HG03280 (cell line): ENCODE data around the gene ERF.
"Not testable (repeated sequence)": the region's sequence is repeated elsewhere in the genome, so short reads cannot be mapped to it uniquely, and the experiment has no call there.

Experiments
- ATAC-seq: cut with Tn5 transposase; IDR thresholded peaks from one replicate; pipeline ENCODE4 v1.9.1; 2021; ENCODE audit warnings: mild to moderate bottlenecking, moderate library complexity; ENCODE audit not compliant: unreplicated experiment

Gene ERF

DNA sequence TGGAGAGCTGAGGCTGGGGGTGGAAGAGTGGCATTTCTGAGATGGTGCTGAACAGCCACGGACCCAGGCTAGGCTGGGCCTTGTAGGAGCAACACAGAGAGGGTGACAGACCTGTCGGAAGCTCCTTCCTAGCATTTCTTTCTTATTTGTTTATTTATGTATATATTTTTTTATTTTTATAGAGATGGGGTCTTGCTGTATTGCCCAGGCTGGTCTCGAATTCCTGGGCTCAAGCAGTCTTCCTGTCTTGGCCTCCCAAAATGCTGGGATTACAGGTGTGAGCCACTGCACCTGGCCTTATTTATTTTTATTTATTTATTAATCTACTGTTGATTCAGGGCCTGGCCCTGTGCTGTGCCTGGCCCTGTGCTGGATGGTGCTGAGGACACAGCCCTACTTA, 20.6 kb upstream of the ERF start:
- no peak for ATAC-seq

DNA sequence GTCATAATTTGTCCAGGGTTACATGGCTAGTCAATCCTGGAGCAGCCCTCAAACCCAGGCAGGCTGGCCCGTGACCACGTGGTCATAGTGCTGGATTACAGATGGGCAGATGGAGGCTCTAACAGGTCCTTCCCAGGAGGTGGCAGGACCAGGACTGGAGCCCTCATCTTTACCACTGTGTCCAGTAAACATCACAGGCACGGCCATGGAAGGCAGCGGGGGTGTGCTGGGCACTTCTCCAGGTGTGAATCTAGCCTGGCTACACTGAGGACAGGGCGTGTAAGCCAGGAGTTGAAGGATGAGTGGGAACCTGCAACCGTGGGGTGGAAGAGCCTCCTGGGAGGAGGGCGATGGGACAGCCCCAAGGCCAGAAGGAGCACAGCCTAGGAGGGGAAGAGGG, 20.2 kb upstream of the ERF start:
- no peak for ATAC-seq

DNA sequence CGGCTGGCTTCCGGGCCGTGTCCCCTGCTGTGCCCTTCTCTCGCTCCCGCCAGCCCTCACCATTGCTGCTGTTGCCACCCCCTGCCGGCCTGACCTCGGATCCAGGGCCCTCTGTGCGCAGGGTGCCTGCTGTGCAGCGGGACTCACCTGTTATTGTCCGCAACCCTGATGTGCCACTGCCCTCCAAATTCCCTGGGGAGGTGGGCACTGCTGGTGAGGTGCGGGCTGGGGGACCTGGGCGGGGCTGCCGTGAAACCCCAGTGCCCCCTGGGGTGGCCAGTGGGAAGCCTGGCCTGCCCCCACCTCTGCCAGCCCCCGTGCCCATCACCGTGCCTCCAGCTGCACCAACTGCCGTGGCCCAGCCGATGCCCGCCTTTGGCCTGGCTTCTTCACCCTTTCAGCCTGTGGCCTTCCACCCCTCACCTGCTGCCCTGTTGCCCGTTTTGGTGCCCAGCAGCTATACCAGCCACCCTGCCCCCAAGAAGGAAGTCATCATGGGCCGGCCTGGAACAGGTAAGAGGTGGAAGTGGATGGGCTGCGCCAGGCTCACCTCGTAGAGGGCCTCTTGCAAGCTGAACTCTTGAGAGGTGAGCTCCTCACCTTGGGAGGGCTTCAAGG, 19.2 kb upstream of the ERF start:
- no peak for ATAC-seq

DNA sequence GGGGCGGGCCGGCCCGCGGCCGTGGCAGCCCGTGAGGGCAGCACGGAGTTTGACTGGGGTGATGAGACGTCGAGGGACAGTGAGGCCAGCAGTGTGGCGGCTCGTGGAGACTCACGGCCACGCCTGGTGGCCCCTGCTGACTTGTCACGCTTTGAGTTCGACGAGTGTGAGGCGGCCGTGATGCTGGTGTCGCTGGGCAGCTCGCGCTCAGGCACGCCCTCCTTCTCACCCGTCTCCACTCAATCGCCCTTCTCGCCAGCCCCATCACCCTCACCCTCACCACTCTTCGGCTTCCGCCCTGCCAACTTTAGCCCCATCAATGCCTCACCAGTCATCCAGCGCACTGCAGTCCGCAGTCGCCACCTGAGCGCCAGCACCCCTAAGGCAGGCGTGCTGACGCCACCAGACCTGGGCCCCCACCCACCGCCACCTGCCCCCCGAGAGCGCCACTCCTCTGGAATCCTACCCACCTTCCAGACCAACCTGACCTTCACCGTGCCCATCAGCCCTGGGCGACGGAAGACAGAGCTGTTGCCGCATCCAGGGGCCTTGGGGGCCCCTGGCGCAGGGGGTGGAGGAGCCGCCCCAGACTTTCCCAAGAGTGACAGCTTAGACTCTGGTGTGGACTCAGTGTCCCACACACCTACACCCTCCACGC, 18.6 kb upstream of the ERF start:
- ATAC-seq: no peak

DNA sequence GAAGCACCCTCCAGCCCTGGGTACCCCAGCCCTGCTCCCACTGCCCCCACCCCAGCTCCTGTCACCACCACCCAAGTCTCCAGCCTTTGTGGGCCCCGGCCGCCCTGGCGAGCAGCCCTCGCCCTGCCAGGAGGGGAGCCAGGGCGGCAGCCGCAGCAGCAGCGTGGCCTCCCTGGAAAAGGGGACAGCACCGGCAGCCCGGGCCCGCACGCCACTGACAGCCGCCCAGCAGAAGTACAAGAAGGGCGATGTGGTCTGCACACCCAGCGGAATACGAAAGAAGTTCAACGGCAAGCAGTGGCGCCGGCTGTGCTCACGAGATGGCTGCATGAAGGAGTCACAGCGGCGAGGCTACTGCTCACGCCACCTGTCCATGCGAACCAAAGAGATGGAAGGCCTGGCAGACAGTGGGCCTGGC, 18.1 kb upstream of the ERF start:
- ATAC-seq: no peak

DNA sequence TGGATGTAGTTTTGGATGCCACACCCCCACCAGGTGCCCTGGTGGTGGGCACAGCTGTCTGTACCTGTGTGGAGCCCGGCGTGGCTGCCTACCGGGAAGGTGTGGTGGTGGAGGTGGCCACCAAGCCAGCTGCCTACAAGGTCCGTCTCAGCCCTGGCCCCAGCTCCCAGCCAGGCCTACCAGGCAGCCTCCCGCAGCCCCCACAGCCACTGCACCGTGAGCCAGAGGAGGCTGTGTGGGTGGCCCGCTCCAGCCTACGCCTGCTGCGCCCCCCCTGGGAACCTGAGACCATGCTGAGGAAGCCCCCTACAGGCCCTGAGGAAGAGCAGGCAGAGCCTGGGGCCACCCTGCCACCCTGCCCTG, 17.6 kb upstream of the ERF start:
- no peak for ATAC-seq

DNA sequence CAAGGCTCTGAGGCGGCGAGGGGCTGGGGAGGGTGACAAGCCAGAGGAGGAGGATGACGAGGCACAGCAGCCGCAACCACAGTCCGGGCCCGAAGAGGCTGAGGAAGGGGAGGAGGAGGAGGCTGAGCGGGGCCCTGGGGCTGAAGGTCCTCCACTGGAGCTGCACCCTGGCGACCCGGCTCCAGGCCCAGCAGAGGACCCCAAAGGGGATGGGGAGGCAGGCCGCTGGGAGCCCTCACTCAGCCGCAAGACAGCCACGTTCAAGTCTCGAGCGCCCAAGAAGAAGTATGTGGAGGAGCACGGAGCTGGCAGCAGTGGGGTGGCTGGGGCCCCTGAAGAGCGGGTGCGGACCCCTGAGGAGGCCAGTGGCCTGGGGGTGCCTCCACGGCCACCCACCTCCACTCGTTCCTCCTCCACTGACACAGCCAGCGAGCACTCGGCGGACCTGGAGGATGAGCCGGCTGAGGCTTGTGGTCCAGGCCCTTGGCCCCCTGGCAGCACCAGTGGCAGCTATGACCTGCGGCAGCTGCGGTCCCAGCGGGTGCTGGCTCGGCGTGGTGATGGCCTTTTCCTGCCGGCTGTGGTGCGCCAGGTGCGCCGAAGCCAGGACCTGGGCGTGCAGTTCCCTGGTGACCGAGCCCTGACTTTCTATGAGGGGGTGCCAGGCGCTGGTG, 17.1 kb upstream of the ERF start:
- ATAC-seq: no peak

DNA sequence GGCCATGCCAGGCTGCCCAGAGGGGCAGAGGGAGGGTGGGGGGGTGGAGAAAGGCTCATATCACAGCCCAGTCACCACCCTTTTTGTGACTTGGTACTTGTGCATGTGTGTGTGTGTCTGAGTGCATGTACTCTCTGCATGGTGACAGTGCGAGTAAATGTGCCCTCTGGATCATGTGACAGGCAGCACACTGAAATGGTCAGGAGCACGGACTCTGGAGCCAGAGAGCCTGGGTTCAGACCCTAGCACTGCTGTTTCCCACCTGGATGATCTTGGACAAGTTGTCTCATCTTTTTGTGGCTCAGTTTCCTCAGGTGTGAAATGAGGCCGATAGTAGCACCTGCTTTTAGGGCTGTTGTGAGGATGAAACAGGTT, 16.1 kb upstream of the ERF start:
- no peak for ATAC-seq

DNA sequence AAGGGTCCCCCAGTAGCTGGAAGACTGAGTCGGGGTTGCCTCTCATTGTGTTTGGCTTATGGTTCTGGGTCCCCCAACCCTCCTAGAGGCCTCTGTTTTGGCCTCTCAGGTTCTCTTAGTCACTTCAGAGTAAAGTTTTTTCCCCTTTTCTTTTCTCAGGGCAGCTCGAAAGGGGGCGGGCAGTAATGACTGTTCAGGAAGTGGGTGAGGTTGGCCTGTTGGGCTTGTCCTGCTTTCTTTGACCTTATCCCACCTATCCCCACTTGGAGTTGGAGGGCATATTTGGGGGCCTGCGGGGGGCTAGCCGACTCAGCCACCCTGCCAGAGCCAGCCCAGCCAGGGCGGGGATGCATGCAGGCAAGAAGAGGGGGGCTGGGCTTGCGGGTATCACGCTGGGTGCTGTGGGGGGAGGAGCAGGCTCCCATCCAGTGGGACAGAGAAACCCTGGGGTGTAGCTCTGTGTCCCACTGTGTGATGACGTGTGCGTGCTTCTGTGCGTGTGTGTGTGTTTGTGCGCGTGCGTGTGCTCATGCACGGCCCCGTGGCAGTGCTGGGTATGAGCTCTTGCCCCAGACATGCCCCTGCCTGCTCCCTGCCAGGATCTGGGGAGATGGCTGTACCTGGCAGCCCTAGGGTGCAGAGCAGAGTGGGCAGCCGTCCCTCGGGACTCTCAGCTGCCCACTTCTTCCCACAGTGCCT, 15.6 kb upstream of the ERF start:
- ATAC-seq: no peak

DNA sequence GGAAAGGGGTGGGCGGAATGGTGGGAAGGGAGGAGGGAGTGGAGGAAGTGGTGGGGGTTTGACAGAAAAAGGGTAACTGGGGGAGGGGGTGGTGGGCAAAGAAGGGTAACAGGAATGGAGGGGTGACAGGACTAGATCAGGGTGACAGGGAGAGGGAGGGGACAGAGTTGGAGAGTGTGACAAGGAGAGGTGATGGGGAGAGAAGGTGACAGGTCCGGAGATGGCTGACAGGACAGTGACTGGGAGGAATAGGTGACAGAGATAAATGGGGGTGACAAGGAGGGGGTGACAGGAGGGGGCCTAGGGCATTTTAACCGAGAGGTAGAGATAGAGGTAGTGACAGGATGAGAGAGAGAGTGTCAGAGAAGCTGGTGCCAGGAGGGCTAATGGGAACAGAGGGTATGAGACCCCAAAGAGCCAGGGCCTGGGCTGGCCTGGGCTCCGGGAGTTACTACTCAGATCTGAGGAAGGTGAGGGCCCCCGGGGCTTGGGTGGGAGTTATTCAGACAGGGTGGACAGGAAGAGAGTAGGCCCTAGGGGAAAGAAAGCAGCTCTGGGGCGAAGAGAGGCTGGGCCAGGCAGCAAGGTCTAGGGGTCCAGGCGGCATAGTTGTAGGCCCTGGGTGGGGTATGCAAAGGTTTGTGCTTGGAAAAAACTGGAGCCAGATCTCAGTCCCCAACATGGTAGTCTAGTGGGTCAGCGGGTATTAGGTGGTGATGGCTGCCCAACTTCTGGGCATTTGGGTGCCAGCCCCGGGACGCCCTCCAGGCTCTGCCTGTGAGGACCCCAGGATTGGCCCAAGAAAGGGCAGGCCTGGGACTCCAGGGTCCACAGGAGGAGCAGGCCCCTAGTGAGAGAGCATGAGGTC, 14.8 kb upstream of the ERF start:
- no peak for ATAC-seq

DNA sequence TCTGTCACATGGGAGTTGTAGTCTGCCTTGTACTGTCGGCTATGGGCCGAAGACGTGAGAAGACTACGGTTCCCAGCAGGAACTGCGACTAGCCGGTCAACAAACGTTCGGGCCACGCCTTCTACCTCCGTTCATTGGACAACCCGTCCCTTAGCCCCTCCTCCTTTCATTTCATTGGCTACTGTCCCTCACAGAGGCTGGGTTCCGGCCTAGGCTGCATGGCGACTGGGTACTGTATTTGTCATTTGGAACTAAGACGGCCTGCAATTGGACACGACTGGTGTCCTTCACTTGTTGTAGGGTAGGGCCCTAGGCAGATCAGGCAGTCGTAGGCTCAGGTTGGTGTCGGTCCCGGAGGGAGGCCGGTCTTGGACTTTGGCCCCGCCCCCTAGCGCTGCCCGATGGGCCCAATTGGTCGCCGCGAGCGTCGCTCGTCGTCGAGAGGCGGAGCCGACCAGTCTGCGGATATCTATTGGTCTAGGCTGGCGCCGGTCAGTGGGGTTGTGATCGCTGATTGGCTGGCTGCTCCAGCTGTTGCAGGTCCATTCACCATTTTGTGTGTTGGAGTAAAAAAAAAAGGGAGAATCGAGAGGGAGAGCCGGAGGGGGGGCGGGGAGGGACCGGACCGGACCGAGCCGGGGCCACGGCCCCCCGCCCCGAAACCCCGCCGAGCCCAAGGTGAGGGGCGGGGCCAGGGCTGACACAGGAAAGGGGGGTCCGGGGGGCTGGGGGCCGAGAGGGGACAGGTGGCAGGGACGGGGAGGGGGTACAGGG, 14.0 kb upstream of the ERF start, which contains the start of gene CIC:
CIC (plus strand) TSS at position 549 of the 774 bp plus-strand sequence. CDS start 2,532 bp downstream, outside the sequence.
- ATAC-seq: peak; percentile 77

DNA sequence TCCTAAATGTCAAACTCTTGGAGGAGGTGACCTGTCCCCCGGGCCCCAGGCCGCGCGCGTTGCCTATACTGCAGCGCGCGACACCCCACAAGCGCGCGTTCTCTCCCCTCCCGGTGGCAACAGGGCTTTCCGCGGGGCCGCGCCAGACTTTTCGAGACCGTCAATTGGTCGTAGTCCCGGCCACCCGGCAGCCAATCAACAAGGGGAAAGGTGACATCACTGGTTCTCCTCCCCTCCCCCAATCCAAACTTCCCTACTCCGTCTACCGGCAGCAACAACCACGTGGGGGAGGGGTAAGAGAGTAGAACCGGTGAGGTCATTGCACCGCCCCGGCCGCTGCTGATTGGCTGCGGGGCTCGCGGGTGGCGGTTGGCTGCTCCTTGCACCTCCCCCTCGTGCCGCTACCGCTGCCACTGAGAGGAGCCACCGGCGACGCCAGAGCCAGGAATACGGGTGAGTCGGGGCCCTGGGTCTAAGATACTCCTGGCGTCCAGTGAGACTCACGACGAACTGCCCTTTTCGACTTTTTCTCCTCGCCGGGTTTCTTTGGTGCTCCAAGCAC, 13.3 kb upstream of the ERF start:
- peak; percentile 51 for ATAC-seq

DNA sequence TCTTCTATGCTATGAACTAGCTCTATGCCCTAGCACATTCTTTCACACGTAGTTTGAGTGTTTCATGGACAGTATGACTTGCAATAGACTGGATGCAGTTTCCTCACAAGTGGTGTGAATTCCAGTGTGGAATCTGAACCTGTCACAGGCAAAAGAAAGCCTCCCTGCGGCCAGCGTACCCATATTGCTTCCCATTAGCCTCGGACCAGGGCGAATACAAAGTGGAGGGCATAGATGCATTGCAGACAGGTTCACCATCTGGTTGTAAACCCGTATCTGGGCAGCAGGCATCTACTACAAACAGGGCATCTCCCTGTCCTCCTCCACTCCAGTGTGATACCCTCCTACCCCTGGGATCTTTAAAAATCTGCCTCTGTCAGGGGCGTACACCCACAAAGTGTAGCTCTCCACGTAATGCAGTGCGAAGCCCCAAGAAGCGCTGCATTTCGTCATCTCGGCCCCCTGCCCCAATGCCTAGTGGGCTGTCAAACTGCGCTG, 12.8 kb upstream of the ERF start:
- no peak for ATAC-seq

DNA sequence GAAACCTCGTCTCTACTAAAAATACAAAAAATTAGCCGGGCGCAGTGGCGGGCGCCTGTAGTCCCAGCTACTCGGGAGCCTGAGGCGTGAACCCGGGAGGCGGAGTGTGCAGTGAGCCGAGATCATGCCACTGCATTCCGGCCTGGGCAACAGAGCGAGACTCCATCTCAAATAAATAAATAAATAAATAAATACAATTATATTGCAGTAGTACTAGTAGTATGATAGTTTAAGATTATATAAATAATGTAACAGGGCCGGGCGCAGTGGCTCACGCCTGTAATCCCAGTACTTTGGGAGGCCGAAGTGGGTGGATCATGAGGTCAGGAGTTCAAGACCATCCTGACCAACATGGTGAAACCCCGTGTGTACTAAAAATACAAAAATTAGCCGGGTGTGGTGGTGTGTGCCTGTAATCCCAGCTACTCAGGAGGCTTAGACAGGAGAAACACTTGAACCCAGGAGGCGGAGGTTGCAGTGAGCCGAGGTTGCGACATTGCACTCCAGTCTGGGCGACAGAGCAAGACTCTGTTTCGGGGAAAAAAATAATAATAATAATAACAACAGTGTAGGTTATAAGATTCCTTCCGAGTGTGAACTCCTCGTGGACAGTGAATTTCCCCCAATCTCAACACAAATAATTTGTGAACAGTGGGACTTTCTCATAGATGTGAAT, 12.1 kb upstream of the ERF start:
- ATAC-seq: not testable (repeated sequence)

DNA sequence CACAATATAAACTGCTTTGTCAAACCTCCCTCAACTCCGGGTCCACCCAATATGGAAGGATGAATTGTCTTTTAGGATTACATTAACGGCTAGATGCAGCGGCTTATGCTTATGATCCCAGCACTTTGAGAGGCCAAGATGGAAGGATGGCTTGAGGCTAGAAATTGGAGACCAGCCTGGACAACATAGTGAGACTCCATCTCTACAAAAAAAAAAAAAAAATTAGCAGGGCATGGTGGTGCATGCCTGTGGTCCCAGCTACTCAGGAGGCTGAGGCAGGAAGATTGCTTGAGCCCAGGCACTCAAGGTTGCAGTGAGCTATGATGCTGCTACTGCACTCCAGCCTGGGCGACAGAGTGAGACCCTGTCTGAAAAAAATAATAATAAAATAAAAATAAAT, 11.2 kb upstream of the ERF start:
- not testable (repeated sequence) for ATAC-seq

DNA sequence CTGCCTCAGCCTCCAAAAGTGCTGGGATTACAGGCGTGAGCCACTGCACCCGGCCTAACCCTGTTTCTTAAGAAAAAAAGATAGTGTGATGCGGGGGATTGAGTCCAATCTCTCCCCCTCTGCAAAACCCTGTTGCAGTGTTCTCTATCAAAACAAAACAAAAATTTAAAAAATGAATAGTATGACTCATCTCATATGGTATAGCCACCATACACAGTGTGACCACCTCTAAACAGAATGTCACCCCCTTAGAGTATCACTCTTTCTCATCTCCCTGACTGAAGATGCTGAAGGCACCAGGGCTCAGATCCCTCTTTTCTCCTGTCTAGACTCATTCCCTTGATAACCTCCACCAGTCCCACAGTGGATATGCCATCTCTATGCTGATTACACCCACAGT, 6.8 kb upstream of the ERF start:
- no peak for ATAC-seq

DNA sequence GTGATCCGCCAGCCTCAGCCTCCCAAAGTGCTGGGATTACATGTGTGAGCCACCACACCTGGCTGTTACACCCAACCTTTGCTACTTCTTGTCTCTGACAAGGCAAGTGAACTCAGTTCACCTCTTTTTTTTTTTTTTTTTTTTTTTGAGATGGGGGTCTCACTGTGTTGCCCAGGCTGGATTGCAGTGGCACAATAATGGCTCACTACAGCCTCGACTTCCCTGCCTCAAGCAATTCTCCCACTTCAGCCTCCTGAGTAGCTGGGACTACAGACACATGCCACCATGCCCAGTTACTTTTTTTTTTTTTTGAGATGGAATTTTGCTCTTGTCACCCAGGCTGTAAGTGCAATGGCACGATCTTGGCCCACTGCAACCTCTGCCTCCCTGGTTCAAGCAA, 2.9 kb upstream of the ERF start:
- ATAC-seq: not testable (repeated sequence)

DNA sequence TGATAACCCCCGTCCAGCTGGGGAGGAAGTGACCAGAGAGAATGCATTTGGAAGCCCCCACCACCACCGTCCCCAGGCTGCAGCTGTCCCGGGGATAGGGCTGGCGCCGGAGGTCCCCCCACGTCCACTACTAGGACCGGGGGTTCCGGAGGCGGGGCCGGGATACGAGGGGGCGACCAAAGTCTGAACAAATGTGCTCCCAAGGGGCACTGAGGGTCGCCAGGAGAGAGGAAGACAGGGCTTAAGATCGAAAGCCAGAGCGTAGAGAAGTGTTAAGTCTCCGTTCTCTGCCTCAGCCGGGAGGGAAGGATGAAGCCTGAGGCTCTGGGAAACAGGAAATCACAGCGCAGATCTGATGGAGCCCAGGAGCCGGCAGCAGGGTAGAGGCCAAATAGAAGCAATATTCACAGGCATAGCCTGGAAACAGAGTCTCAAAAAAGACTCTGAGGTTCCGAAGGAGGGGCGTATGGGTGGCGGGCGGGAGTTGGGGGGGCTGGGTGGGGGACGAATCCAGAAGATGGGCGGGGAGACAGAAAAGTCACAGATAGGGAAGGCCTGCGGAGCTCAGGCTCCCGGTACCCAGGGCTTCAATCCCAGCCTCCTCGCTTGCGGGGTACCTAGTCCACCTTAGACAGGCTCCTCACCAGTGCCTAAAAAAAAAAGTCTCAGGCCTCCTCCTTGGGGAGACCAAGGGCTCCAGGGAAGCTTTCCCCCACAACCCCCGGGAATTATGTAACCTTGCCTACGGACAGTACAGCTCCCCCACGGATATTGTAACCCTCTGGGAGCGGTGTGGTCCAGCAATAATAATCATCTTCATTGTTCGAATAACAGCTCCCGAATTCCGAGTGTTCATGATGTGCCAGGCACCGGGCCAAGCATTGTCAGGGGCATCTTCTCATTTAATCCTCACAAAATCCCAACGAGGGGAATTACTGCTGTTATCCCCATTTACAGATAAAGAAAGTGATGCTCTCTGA, 1.1 kb upstream of the ERF start:
- no peak for ATAC-seq
